Parathyroid adenoma (tissue), 2 donors: ENCODE results near the gene TGM2.

Experiments used
- H2AFZ ChIP-seq: fragments of 300-600 bp; sonication (generic); one replicate; pipeline ENCODE4 v1.7.0; 2017; ENCODE audit warnings: antibody characterized with exemption, mild to moderate bottlenecking
- H3K27ac ChIP-seq: fragments of 300-600 bp; sonication (generic); one replicate; pipeline ENCODE4 v1.7.0; 2017
- H3K27me3 ChIP-seq: fragments of 300-600 bp; sonication (generic); one replicate; pipeline ENCODE4 v1.7.0; 2017; ENCODE audit warnings: low read length; ENCODE audit not compliant: control insufficient read depth, insufficient read depth
- H3K36me3 ChIP-seq: fragments of 300-600 bp; sonication (generic); one replicate; pipeline ENCODE4 v1.7.0; 2017; ENCODE audit warnings: low read length; ENCODE audit not compliant: control insufficient read depth, insufficient read depth
- H3K4me1 ChIP-seq: fragments of 300-600 bp; sonication (generic); one replicate; pipeline ENCODE4 v1.7.0; 2017; ENCODE audit warnings: control low read depth
- H3K4me2 ChIP-seq: fragments of 300-600 bp; sonication (generic); one replicate; pipeline ENCODE4 v1.7.0; 2017; ENCODE audit warnings: low read length
- H3K4me3 ChIP-seq: fragments of 300-600 bp; sonication (generic); one replicate; pipeline ENCODE4 v1.7.0; 2017; ENCODE audit warnings: low read depth, low read length
- H3K79me2 ChIP-seq: fragments of 300-600 bp; sonication (generic); one replicate; pipeline ENCODE4 v1.7.0; 2017; ENCODE audit warnings: control low read depth
- H3K9ac ChIP-seq: fragments of 300-600 bp; sonication (generic); one replicate; pipeline ENCODE4 v1.7.0; 2017; ENCODE audit warnings: mild to moderate bottlenecking
- H3K9me3 ChIP-seq: fragments of 300-600 bp; sonication (generic); one replicate; pipeline ENCODE4 v1.7.0; 2017; ENCODE audit warnings: low read length; ENCODE audit not compliant: control insufficient read depth
- TF ChIP-seq, protein P1 (sequence below): fragments of 300-600 bp; sonication (generic); IDR thresholded peaks from one replicate; pipeline ENCODE4 v1.7.0; 2017; ENCODE audit warnings: antibody characterized with exemption, mild to moderate bottlenecking
- donor health status: primary hyperparathyroidism.

The TGM2 gene

DNA sequence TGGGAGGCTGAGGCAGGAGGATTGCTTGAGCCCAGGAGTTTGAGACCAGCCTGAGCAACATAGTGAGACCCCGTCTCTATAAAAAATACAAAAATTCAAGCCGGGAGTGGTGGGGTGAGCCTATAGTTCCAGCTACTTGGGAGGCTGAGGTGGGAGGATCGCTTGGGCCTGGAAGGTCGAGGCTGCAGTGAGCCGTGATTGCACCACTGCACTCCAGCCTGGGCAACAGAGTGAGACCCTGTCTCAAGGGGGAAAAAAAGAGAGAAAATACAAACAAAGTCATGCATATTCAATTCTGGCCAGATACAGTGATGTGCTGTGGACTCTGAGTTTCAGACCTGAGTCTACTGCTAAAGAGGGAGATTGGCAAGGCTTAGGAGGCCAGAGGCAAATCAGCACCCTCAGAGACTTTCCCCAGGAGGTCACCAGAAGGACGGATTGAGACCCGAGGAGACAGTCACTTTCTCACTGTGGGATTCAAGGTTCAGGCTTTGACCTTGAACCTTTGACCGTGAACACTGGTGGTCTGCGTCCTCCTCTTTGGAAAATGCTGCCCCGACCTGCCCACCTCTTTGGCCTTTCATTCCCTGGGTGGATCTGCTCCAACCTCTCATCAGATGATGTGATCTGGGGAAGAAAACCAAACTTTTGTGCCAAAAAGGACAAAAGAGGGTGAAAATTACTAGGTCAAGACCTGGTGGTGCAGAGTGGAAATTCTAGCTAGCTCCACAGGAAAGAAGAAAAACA, 31.2 kb downstream of the TGM2 start:
- Histone ChIP-seq H3K4me3 (no peak overlapping the region), H3K9me3 (no peaks in the 10 kb centered on the region), H3K9ac (no peak overlapping the region), H3K4me1 (peaks cover 16% of the 10 kb centered on the region), H3K27me3 (no peaks in the 10 kb centered on the region), H3K27ac (peak overlapping the region; percentile 85), H3K36me3 (no peaks in the 10 kb centered on the region), H3K4me2 (peak overlapping the region; percentile 46), H2AFZ (peak overlapping the region; percentile 28), H3K79me2 (no peaks in the 10 kb centered on the region)
- TF ChIP-seq, protein P1, sequence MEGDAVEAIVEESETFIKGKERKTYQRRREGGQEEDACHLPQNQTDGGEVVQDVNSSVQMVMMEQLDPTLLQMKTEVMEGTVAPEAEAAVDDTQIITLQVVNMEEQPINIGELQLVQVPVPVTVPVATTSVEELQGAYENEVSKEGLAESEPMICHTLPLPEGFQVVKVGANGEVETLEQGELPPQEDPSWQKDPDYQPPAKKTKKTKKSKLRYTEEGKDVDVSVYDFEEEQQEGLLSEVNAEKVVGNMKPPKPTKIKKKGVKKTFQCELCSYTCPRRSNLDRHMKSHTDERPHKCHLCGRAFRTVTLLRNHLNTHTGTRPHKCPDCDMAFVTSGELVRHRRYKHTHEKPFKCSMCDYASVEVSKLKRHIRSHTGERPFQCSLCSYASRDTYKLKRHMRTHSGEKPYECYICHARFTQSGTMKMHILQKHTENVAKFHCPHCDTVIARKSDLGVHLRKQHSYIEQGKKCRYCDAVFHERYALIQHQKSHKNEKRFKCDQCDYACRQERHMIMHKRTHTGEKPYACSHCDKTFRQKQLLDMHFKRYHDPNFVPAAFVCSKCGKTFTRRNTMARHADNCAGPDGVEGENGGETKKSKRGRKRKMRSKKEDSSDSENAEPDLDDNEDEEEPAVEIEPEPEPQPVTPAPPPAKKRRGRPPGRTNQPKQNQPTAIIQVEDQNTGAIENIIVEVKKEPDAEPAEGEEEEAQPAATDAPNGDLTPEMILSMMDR, result no peak

DNA sequence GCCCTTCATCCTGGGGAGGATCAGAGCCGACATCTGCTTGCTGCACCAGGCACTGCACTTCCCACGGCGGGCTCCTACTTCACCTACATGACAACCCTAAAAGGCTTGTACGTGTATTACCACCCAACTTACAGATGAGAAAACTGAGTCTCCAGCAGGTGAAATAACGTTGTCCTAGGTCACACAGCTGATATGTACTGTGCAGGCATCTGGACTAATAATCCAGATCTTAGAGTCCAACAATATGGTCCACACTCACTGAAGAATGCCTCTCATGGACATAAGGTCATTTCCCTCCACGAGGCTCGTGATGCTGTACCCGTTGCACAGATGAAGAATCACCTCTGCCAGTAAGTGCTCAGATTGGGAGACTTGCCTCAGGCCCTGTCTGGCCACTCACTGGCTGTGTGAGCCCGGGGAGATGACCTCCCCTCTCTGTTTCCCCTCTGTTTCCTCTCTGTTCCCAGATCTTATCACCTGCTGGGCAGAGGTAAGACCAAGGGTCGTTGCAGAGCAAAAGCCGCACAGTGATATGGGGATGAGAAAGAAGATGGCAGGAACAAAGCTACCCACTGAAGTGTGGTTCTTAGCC, 32.1 kb downstream of the TGM2 start:
- Histone ChIP-seq H3K4me3 (no peak overlapping the region), H3K36me3 (no peaks in the 10 kb centered on the region), H3K79me2 (no peaks in the 10 kb centered on the region), H3K9me3 (no peaks in the 10 kb centered on the region), H3K27ac (no peak overlapping the region), H3K4me1 (peaks cover 16% of the 10 kb centered on the region), H3K27me3 (no peaks in the 10 kb centered on the region), H3K4me2 (no peak overlapping the region), H2AFZ (no peak overlapping the region), H3K9ac (no peak overlapping the region)
- TF ChIP-seq, protein P1, result no peak

DNA sequence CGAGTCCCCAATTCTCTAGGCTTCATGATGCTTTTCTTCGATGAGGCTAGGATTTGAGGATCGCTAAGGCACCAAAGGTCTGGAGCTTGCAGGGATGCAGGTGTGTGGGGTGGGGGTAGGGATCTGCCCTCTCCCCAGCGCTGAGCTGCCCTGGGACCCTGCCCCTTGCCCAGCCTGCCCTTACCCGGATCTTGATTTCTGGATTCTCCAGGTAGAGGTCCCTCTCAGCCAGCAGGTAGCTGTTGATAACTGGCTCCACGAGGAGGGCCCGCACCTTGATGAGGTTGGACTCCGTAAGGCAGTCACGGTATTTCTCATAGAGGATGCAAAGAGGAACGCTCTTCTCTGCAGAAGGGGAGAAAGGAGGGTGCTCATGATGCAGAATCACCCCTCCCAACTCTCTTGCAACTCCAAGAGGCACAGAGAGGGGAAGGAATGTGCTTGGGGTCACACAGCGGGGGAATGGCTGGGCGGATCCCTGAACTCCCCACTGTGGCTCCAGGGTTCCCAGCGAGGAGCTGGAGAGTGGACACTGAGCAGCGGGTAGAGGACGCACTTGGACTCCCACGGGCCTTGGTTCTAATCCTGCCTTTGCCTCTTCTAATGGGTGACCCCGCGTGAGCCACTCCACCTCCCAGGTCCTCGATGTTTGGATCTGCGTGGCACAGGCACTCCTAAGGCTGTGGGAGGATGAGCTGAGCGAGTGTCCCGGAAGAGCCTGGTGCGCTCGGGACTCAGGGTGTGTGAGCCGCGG, 32.7 kb downstream of the TGM2 start:
- Histone ChIP-seq H3K36me3 (no peaks in the 10 kb centered on the region), H3K4me2 (no peak overlapping the region), H3K9me3 (no peaks in the 10 kb centered on the region), H3K4me3 (no peak overlapping the region), H3K4me1 (peaks cover 16% of the 10 kb centered on the region), H3K79me2 (no peaks in the 10 kb centered on the region), H3K27me3 (no peaks in the 10 kb centered on the region), H3K9ac (no peak overlapping the region), H2AFZ (no peak overlapping the region), H3K27ac (no peak overlapping the region)
- TF ChIP-seq, protein P1, result no peak

DNA sequence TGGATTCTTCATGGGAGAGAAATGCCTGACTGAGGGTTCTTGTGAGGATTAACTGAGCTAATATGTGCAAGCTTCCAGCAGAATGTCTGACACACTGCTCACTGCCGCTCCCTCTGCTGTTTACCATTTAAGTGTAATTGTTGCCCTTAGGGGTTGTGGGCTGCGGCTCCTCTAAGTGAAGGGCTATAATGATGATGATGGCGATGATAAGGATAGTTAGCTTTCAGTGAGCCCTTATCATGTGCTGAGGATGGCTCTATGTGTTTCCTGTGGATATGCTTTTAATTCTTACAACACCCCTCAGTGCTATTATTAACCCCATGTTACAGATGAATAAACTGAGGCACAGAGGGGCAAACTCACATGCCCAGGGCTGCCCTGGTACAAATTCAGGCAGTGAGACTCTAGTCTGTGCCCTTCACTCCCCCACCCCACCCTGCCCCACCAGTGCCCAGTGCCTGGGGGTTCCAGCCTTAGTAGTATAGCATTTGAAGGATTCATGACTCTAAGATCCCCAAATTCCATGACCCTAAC, 33.4 kb downstream of the TGM2 start:
- H3K36me3 ChIP-seq, result no peaks in the 10 kb centered on the region

More for the DNA sequence above, 33.4 kb downstream of the TGM2 start:
- H3K27me3 ChIP-seq, result no peaks in the 10 kb centered on the region
- no peak overlapping the region for H3K27ac ChIP-seq
- H3K9ac ChIP-seq, result no peak overlapping the region
- no peaks in the 10 kb centered on the region for H3K79me2 ChIP-seq
- no peak overlapping the region for H3K4me2 ChIP-seq
- H3K4me3 ChIP-seq, result no peak overlapping the region
- H3K4me1 ChIP-seq, result peaks cover 16% of the 10 kb centered on the region
- TF ChIP-seq, protein P1, result no peak
- H3K9me3 ChIP-seq, result no peaks in the 10 kb centered on the region
- H2AFZ ChIP-seq, result no peak overlapping the region
